ENCODE measurements around the gene SLC6A6.

SLC6A6 gene

DNA sequence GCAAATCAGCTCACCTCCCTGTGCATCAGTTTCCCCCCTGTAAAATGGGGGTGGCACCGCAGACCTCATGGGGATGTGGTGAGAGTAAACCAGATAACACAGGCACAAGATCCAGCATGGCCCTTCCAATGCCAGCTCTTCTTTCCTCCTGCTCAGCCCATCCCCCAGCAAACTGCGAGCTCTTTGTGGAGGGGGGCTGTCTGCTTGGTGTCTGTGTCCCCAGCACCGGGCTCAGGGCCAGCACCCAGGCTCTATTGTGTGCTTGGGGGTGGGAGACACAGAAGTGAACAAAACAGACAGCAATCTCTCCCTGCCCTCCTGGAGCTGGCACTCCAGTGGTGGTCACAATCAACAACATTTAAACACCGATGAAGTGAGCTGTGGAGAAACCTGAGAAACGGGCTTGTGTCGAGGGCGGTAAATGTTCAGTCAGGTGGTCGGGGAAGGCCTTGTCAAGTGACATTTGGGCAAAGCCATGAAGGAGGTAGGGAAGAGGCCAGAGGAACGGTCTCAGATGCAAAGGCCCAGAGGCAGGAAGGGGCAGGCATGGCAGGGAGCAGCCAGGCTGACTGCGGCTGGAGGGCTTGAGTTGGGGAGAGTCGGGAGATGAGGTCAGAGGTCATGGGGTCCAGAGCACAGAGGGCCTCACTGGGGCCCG is 109.3 kb downstream of the SLC6A6 start:
- TF ChIP-seq EZH2 (optimal IDR thresholded peaks at IDR 0.05; ENCODE audit: low read depth, low read length) (no peak), EZH2phosphoT487 (IDR thresholded peaks at IDR 0.05; ENCODE audit: low read length) (no peak)
- TF ChIP-seq, protein P1, sequence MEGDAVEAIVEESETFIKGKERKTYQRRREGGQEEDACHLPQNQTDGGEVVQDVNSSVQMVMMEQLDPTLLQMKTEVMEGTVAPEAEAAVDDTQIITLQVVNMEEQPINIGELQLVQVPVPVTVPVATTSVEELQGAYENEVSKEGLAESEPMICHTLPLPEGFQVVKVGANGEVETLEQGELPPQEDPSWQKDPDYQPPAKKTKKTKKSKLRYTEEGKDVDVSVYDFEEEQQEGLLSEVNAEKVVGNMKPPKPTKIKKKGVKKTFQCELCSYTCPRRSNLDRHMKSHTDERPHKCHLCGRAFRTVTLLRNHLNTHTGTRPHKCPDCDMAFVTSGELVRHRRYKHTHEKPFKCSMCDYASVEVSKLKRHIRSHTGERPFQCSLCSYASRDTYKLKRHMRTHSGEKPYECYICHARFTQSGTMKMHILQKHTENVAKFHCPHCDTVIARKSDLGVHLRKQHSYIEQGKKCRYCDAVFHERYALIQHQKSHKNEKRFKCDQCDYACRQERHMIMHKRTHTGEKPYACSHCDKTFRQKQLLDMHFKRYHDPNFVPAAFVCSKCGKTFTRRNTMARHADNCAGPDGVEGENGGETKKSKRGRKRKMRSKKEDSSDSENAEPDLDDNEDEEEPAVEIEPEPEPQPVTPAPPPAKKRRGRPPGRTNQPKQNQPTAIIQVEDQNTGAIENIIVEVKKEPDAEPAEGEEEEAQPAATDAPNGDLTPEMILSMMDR (IDR thresholded peaks at IDR 0.05; ENCODE audit: low read length), result no peak
- H3K4me2 ChIP-seq (ENCODE audit: low read depth, low read length), result no peak overlapping the region
- DNase-seq, result no peak

DNA sequence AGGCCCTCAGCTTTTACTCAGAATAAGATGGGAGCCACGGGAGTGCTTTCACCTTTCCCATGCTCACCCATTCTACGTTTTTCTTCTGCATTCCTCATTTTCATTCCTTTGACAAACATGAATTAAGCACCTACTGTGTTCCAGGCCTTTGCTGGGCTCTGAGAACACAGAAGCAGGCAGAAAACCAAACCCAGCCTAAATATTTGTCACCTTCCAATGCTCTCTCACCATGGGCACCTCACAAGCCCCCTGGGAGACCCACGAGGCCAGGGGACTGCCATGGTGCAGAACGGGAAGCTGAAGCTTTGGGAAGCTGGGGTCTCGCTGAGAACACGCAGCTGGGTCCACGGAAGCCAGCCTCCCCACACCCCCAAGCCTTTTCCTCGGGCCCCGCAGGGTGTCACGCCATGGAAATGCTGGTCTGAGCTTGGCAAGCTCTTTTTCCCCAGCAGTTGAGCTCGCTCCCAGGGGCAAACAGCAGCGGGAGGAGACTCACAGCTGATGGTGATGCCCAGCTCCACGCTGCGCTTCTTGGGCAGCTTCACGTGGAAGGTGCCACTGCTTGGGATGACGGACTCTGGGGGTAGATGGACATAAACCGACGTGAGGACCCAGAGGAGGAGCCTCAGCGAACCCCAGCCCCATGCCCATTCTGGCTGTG is 110.0 kb downstream of the SLC6A6 start:
- Histone ChIP-seq H3K9me2 (replicated peaks; ENCODE audit: insufficient read depth, low read length) (no peaks in the 10 kb centered on the region), H3K27me3 (replicated peaks; ENCODE audit: insufficient read depth, low read length) (peaks cover 54% of the 10 kb centered on the region), H3K9me3 (replicated peaks; ENCODE audit: insufficient read depth, low read length) (no peaks in the 10 kb centered on the region), H3K27ac (ENCODE audit: low read length) (no peak overlapping the region), H2AFZ (ENCODE audit: low read length) (no peak overlapping the region), H3K4me2 (ENCODE audit: low read depth, low read length) (no peak overlapping the region), H3K36me3 (replicated peaks; ENCODE audit: insufficient read depth, low read length) (no peaks in the 10 kb centered on the region), H3K79me2 (ENCODE audit: low read length) (no peaks in the 10 kb centered on the region), H3F3A (ENCODE audit: insufficient read depth, low read length) (no peaks in the 10 kb centered on the region), H3K4me1 (ENCODE audit: low read length) (no peaks in the 10 kb centered on the region), H3K4me3 (ENCODE audit: low read length) (no peak overlapping the region), H3K9ac (ENCODE audit: low read length) (no peak overlapping the region), H4K20me1 (ENCODE audit: insufficient read depth, low read length) (no peaks in the 10 kb centered on the region)
- DNase-seq, result no peak
- TF ChIP-seq, protein P1 (IDR thresholded peaks at IDR 0.05; ENCODE audit: low read length), result no peak
- TF ChIP-seq EZH2phosphoT487 (IDR thresholded peaks at IDR 0.05; ENCODE audit: low read length) (no peak), EZH2 (optimal IDR thresholded peaks at IDR 0.05; ENCODE audit: low read depth, low read length) (no peak)

More for the DNA sequence above, 109.3 kb downstream of the SLC6A6 start:
- Histone ChIP-seq H3K9me3 (replicated peaks; ENCODE audit: insufficient read depth, low read length) (no peaks in the 10 kb centered on the region), H3K27me3 (replicated peaks; ENCODE audit: insufficient read depth, low read length) (peaks cover 54% of the 10 kb centered on the region), H3K79me2 (ENCODE audit: low read length) (no peaks in the 10 kb centered on the region), H3K4me3 (ENCODE audit: low read length) (no peak overlapping the region), H2AFZ (ENCODE audit: low read length) (no peak overlapping the region), H3K36me3 (replicated peaks; ENCODE audit: insufficient read depth, low read length) (no peaks in the 10 kb centered on the region), H3K4me1 (ENCODE audit: low read length) (no peaks in the 10 kb centered on the region), H4K20me1 (ENCODE audit: insufficient read depth, low read length) (no peaks in the 10 kb centered on the region), H3K9ac (ENCODE audit: low read length) (no peak overlapping the region), H3F3A (ENCODE audit: insufficient read depth, low read length) (no peaks in the 10 kb centered on the region), H3K27ac (ENCODE audit: low read length) (no peak overlapping the region), H3K9me2 (replicated peaks; ENCODE audit: insufficient read depth, low read length) (no peaks in the 10 kb centered on the region)

DNA sequence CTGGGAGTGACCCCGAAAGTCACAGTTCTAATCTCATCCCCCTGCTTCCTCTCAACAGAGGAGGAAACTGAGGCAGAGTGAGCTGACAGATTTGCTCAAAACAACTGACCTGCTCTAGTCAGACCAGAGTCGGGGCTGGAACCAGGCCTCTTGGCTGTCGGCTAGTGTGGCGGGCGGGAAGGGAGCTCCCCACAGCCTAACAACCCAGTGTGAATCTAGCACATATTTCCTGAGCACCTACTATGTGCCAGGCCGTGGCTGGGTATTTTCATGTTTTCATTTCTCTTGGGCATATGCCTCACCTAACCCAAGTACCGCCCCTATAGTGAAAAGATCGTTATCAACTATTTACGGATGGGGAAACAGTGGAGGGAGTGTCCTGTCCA is 110.5 kb downstream of the SLC6A6 start:
- no peaks in the 10 kb centered on the region for H3F3A ChIP-seq (ENCODE audit: insufficient read depth, low read length)
- H3K9me3 ChIP-seq (replicated peaks; ENCODE audit: insufficient read depth, low read length), result no peaks in the 10 kb centered on the region
- H3K79me2 ChIP-seq (ENCODE audit: low read length), result no peaks in the 10 kb centered on the region
- no peaks in the 10 kb centered on the region for H3K4me1 ChIP-seq (ENCODE audit: low read length)
- H3K4me2 ChIP-seq (ENCODE audit: low read depth, low read length), result no peak overlapping the region
- no peak overlapping the region for H3K27ac ChIP-seq (ENCODE audit: low read length)
- no peaks in the 10 kb centered on the region for H4K20me1 ChIP-seq (ENCODE audit: insufficient read depth, low read length)
- no peaks in the 10 kb centered on the region for H3K36me3 ChIP-seq (replicated peaks; ENCODE audit: insufficient read depth, low read length)
- H3K9me2 ChIP-seq (replicated peaks; ENCODE audit: insufficient read depth, low read length), result no peaks in the 10 kb centered on the region
- H3K27me3 ChIP-seq (replicated peaks; ENCODE audit: insufficient read depth, low read length), result peaks cover 58% of the 10 kb centered on the region
- DNase-seq, result no peak
- H2AFZ ChIP-seq (ENCODE audit: low read length), result no peak overlapping the region
- H3K9ac ChIP-seq (ENCODE audit: low read length), result no peak overlapping the region
- no peak overlapping the region for H3K4me3 ChIP-seq (ENCODE audit: low read length)
- TF ChIP-seq EZH2 (optimal IDR thresholded peaks at IDR 0.05; ENCODE audit: low read depth, low read length), result no peak
- TF ChIP-seq, protein P1 (IDR thresholded peaks at IDR 0.05; ENCODE audit: low read length), result no peak
- no peak for TF ChIP-seq EZH2phosphoT487 (IDR thresholded peaks at IDR 0.05; ENCODE audit: low read length)
